ENCODE results near the gene DEDD. TPM values are rescaled to one million over a fixed set of nuclear protein-coding genes. Genes with fewer than 3 reads are reported as not detected.

DEDD gene
- total and polyA plus RNA-seq, 2 of the 4 experiments (the other 2 are of a cell fraction): 40.2 to 47.9 TPM

DNA sequence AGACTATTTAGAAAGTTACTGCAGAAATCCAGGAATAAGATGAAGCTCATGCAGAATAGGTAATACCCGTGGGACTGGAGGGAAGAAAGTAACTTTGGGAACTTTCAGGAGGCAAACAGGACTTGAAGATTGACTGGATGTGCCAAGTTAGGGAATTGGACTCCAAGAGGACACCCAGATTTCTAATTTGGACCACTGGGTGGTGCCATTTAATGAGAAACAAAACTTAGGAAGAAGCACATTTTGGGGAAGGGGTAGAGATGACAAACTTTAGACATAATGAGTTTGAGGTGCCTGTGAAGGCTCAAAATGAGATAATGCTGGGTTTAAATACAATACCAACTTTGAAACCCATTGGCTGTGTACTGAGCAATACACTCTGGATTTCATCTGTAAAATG, 48.2 kb upstream of the DEDD start (continued):
- TF ChIP-seq SMC3 (IDR thresholded peaks at IDR 0.05; ENCODE audit: low read depth, low read length) (no peak), CEBPB (IDR thresholded peaks at IDR 0.05; ENCODE audit: low read depth, low read length) (no peak), CHD1 (IDR thresholded peaks at IDR 0.05; ENCODE audit: low read depth, low read length) (no peak)

DNA sequence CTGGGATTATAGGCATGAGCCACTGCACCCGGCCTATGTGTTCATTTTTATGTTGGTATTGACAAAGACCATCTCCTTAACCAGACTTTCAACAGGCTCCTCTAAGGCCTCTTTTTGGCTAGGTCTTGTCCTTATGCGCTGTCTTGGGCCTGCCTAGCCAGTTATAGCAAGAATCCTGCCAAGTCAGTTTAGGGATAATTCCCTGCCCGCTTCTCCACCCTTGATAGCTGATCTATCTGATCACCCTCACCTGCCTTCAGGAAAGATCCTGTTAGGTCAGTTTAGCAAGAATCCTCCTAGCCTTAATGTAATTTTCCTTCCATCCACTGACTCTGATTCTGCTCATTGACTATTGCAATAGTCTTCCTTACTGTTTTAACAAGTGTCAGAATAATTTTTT, 47.2 kb upstream of the DEDD start:
- ATAC-seq (ENCODE audit: low read depth) (no peak), DNase-seq (no peak)
- Histone ChIP-seq H3K56ac (ENCODE audit: extremely low read depth, insufficient read depth, low read length) (no peak overlapping the region), H3K14ac (replicated peaks; ENCODE audit: low read depth, low read length) (no peak overlapping the region), H3K4ac (ENCODE audit: low read depth, low read length) (no peak overlapping the region), H3K27ac (ENCODE audit: insufficient read depth, low read length) (no peak overlapping the region), H3K36me3 (ENCODE audit: control insufficient read depth, insufficient read depth, low read length) (peaks cover 8% of the 10 kb centered on the region), H3K4me3 (ENCODE audit: insufficient read depth, low read depth, low read length) (no peak overlapping the region), H3K79me1 (ENCODE audit: low read depth in 1 of 2, low read length in 2 of 2) (peaks cover 11 to 21% of the 10 kb centered on the region in 2 experiments), H2AK5ac (ENCODE audit: low read depth, low read length) (no peak overlapping the region), H2BK5ac (ENCODE audit: low read depth, low read length, poor library complexity, severe bottlenecking) (no peak overlapping the region), H3K9ac (ENCODE audit: low read depth, low read length) (no peak overlapping the region), H3K4me2 (ENCODE audit: low read depth, low read length) (no peak overlapping the region), H3K4me1 (ENCODE audit: control insufficient read depth, insufficient read depth, low read length) (peaks cover 8% of the 10 kb centered on the region), H2AK9ac (replicated peaks; ENCODE audit: low read depth, low read length, poor library complexity) (no peak overlapping the region), H2BK120ac (ENCODE audit: low read depth, low read length) (no peak overlapping the region), H2BK15ac (ENCODE audit: low read depth, low read length) (no peak overlapping the region), H2AFZ (replicated peaks; ENCODE audit: low read length, poor library complexity) (no peak overlapping the region), H4K20me1 (ENCODE audit: insufficient read depth, low read length) (no peaks in the 10 kb centered on the region), H3K23ac (ENCODE audit: low read depth, low read length) (no peak overlapping the region), H3K9me3 (ENCODE audit: control insufficient read depth, insufficient read depth, low read length) (no peaks in the 10 kb centered on the region), H4K91ac (ENCODE audit: insufficient read depth, low read depth, low read length) (no peak overlapping the region), H3K27me3 (ENCODE audit: control insufficient read depth, insufficient read depth, low read length) (no peaks in the 10 kb centered on the region), H4K5ac (ENCODE audit: low read depth, low read length) (no peak overlapping the region), H4K8ac (ENCODE audit: low read depth in 2 of 2, low read length in 2 of 2) (no peak overlapping the region), H2BK20ac (ENCODE audit: low read depth, low read length) (no peak overlapping the region), H3K9me1 (ENCODE audit: insufficient read depth, low read length) (peaks cover 7% of the 10 kb centered on the region; the same call in 1 of the 2 replicates), H3K18ac (ENCODE audit: low read depth, low read length) (no peak overlapping the region)
- WGBS, 2 experiments (ENCODE audit: extremely low coverage in 2 of 2, insufficient read length in 1 of 2): 85% methylated on average over 2 of the region's 3 CpGs; no CpG with 5 or more reads in 1 of the 2 experiments
- dilution Hi-C loops (cut with HindIII; ENCODE audit: low sequenced_read_pairs, unreplicated experiment) (no loop called here), in situ Hi-C loops (cut with MboI; ENCODE audit: low sequenced_read_pairs) (no loop called here), intact Hi-C loops (cut with micrococcal nuclease) (no loop called here)
- ChIA-PET POLR2A (ENCODE audit: unreplicated experiment) (no interaction called here), CTCF (interaction anchor here (0.7 kb wide), 1 partner anchor 1906 kb away, joined by 3 read pairs; no protein-coding TSS in a partner anchor)
- no TSS peak for BruUV-seq (replicated peaks)
- TF ChIP-seq, protein P1, sequence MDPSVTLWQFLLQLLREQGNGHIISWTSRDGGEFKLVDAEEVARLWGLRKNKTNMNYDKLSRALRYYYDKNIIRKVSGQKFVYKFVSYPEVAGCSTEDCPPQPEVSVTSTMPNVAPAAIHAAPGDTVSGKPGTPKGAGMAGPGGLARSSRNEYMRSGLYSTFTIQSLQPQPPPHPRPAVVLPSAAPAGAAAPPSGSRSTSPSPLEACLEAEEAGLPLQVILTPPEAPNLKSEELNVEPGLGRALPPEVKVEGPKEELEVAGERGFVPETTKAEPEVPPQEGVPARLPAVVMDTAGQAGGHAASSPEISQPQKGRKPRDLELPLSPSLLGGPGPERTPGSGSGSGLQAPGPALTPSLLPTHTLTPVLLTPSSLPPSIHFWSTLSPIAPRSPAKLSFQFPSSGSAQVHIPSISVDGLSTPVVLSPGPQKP (IDR thresholded peaks at IDR 0.05; ENCODE audit: borderline replicate concordance, low read depth, low read length): no peak
- TF ChIP-seq POLR2A (IDR thresholded peaks at IDR 0.05; ENCODE audit: low read depth, low read length) (no peak), SMC3 (IDR thresholded peaks at IDR 0.05; ENCODE audit: low read depth, low read length) (no peak), FOS (IDR thresholded peaks at IDR 0.05; ENCODE audit: low read depth, low read length) (no peak), RCOR1 (IDR thresholded peaks at IDR 0.05; ENCODE audit: insufficient replicate concordance, low read length) (no peak), MAFK (IDR thresholded peaks at IDR 0.05; ENCODE audit: low read depth, low read length) (no peak), RAD21 (IDR thresholded peaks at IDR 0.05; ENCODE audit: low read length) (no peak), MXI1 (IDR thresholded peaks at IDR 0.05; ENCODE audit: borderline replicate concordance, low read depth, low read length) (no peak), MAZ (IDR thresholded peaks at IDR 0.05; ENCODE audit: borderline replicate concordance, low read depth, low read length) (no peak), BHLHE40 (IDR thresholded peaks at IDR 0.05; ENCODE audit: low read depth, low read length) (no peak), CTCF (conservative IDR thresholded peaks at IDR 0.05; ENCODE audit: low read depth, low read length) (no peak), NFE2L2 (IDR thresholded peaks at IDR 0.05; ENCODE audit: low read depth, low read length) (no peak), CHD1 (IDR thresholded peaks at IDR 0.05; ENCODE audit: low read depth, low read length) (no peak)
- TF ChIP-seq, protein P2, sequence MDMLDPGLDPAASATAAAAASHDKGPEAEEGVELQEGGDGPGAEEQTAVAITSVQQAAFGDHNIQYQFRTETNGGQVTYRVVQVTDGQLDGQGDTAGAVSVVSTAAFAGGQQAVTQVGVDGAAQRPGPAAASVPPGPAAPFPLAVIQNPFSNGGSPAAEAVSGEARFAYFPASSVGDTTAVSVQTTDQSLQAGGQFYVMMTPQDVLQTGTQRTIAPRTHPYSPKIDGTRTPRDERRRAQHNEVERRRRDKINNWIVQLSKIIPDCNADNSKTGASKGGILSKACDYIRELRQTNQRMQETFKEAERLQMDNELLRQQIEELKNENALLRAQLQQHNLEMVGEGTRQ (IDR thresholded peaks at IDR 0.05; ENCODE audit: low read depth, low read length): no peak
